GM19397 (cell line): ENCODE measurements around the gene MAGI1.
"Not testable (repeated sequence)": the region's sequence is repeated elsewhere in the genome, so short reads cannot be mapped to it uniquely, and the experiment has no call there.

Experiments
- ATAC-seq: cut with Tn5 transposase; IDR thresholded peaks from one replicate; pipeline ENCODE4 v1.9.1; 2021; ENCODE audit warnings: mild to moderate bottlenecking, moderate library complexity; ENCODE audit not compliant: unreplicated experiment

Gene MAGI1

DNA sequence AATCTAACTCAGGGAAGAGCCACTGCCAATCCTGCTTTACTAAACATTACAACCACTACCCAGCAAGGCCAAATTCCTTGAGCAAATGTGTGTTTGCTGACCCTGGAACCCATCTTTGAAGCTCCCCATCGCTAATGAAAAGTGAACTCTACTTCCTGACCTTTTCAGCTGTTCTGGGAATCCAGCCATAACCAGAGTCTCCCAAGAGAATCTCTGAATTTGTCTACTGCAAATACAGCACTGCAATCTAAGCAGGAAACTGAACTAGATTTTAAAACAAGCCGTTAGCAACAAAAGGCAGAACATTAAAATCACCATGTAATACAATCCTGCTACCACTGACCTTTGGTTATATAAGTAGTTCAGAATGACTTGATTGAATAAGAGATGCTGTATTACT lies 309.2 kb downstream of the MAGI1 start:
- ATAC-seq = no peak

GRCh38 chr3:65728138-65728537 lies 310.6 kb downstream of the MAGI1 start:
- ATAC-seq = no peak

DNA sequence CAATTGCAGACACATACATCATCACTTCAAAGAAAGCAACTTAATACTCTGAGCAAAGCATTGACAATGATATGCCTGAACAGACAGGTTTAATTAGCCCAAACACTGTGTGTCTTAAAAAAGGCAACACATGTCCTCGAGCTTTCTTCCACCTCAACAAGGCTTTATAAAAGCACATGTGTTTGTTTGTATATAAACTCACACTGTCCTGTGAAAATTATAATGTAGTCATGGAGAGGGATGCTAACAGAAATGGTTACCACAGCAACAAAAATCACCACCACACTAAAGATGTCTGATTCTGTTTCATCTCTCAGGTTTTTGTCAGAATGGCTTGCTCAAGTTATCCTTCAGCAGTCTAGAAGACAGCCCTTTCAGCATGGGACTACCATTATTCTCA lies 314.7 kb downstream of the MAGI1 start:
- no peak for ATAC-seq

- ATAC-seq = no peak
Observed at GRCh38 chr3:65723011-65723410, 315.7 kb downstream of the MAGI1 start.

- no peak for ATAC-seq
Observed at GRCh38 chr3:65720989-65721737, 317.6 kb downstream of the MAGI1 start.

- not testable (repeated sequence) for ATAC-seq
Observed at GRCh38 chr3:65719639-65720038, 319.1 kb downstream of the MAGI1 start.

- ATAC-seq = no peak
Observed at GRCh38 chr3:65717676-65718346, 320.9 kb downstream of the MAGI1 start.

DNA sequence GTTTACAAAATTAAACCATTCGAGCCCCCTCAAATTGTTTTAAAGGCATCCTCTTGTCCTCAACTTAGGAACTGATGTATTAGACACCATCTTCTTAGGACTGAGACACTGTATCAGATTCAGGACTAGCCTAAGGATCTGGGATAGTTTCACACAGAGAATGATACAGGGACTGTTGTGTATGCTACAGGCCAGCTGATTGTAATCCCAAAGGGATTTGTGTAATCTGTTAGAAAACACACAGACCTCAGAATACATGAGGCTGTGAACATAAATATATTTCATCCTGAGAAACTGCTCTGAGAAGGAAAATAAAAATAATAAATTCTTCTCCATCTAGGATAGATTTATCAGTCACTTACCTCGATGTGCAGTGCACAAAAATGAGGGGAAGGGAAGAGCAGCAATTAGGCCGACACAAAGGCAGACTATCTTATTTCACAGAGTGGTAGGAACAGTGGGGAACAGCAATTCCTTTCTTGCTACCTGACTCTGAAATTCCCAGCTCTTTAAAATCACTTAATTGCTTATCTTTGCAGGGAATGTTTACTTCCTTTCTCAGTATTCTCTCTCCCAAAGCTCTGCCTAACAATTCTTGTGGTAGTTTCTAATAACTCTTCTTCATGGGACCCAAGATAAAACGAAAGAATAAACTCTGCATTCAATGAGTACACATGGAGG lies 322.5 kb downstream of the MAGI1 start:
- ATAC-seq = no peak

GRCh38 chr3:65714134-65714533 lies 324.6 kb downstream of the MAGI1 start:
- ATAC-seq = no peak

- ATAC-seq = no peak
Observed at GRCh38 chr3:65713016-65713415, 325.7 kb downstream of the MAGI1 start.

GRCh38 chr3:65712140-65712539 lies 326.6 kb downstream of the MAGI1 start:
- no peak for ATAC-seq

DNA sequence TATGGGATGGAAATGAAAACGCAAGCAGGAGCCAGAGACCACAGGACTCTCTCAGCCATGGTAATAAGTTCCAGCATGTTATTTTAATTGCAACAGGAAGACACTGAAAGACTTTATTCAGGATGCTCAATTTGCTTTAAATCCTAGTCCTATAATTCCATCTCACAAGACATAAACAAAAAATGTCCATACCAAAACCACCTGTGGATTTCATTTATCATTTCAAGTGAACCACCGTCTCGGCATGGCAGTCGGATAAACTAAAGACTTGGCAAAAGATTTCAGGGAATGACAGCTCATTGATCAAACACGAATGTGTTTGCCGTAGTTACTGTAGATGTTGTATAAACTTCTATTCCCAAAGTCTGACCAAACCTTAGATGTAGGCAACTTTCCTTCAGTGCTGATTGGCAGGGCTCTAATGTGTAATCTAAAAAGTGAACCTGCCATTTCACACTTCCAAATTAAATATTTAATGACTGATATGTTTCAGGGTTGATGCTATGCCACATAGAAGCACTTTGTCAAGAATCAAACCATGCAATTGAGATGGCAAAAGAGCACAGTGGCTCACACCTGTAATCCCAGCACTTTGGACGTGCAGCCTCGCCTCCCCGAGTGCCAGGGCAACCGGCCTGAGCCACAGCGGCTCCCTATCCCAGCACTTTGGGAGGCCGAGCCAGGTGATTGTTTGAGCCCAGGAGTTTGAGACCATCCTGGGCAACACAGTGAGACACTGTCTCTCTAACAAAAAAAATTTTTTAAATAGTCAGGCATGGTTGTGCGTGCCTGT lies 331.7 kb downstream of the MAGI1 start:
- no peak for ATAC-seq

- no peak for ATAC-seq
Observed at GRCh38 chr3:65706301-65706700, 332.4 kb downstream of the MAGI1 start.

DNA sequence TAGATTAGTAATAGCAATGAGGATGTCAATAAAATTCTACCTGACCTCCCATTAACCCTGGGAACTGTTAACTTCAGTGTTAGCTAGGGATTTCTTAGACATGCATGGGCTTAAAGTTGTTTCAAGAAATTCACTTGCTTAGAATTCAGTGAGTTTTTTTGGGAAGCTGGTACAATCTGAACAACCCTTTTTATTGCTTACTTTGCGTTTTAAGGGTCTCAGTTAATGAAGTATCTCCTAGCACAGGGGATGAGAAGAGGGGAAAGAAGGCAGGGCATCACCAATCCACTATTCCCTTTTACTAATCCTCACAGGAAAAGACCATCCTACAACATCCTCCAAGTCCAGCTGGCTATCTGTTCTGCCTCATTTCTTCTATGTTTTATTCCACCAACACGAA lies 334.9 kb downstream of the MAGI1 start:
- ATAC-seq = no peak

GRCh38 chr3:65703026-65703425 lies 335.7 kb downstream of the MAGI1 start:
- no peak for ATAC-seq

DNA sequence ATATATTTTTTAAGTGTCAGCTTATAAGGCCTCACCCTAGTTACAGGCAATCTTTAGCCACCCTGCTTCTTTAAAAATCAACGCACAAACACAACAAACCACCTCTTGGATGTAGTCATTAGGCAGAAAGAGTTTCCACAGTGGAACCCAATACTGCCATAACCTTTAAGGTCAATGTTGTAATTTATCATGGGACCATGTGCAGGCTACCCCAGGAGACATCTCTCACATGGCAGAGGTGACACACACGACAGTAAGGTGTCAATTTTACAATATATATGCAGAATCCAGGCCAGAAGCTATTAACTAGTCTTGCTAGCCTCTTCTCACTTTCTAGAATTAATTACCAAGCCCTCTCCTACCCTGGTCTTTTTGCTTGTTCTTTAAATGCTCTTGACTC lies 336.5 kb downstream of the MAGI1 start:
- ATAC-seq = no peak

DNA sequence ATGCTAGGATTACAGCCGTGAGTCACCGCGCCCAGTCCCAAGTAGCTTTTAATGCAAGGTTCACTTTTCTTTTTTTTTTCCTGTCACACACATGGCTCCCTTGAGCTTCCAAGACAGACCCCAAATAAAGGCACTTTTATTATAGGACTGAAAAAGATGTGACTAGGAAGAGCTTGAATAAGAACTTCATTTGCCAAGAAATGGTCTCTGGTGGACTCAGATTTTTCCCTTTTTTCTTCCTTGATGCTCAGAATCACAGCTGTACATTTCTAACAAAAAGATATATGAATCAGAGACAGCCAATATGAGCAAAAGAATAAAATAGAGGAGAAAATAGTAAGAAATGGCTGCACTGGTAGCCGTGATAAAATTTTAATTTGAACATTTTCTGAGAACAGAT lies 337.2 kb downstream of the MAGI1 start:
- ATAC-seq = no peak

DNA sequence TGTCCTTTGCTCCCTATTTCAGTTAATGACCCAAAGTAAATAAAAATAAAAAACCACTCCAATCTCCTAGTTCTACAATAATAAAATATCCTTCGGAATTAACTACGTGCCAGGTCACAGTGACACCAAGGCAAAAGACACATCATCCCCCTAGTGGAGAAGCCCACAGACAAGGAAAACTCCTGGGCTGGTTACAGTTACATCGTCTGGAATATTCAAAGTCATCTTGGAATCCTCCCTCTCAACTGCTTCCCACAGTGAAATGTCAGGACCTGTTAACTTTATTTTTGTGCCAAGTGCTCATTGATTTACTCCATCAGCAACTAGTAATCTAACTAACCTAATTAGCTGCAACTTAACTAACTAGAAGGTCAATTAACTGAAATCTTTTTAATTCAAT lies 349.3 kb downstream of the MAGI1 start:
- ATAC-seq = no peak

DNA sequence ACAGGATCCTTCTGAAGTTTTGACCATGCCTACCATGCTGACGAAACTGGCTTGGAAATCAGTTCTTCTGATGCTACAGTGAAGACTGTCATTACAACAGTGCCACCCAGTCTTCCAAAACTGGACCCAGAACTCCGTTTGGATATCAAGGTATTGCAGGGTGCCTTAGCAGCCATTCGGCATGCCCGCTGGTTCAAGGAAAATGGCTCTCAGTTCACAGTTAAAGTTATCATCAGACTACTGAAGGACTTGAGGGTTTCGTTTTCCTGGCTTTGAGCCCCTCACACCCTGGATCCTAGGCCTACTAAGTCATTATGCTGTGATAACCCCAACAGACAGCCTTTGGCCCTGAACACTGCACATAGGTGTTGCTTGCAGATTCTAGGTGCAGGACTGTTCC lies 351.0 kb downstream of the MAGI1 start:
- no peak for ATAC-seq

DNA sequence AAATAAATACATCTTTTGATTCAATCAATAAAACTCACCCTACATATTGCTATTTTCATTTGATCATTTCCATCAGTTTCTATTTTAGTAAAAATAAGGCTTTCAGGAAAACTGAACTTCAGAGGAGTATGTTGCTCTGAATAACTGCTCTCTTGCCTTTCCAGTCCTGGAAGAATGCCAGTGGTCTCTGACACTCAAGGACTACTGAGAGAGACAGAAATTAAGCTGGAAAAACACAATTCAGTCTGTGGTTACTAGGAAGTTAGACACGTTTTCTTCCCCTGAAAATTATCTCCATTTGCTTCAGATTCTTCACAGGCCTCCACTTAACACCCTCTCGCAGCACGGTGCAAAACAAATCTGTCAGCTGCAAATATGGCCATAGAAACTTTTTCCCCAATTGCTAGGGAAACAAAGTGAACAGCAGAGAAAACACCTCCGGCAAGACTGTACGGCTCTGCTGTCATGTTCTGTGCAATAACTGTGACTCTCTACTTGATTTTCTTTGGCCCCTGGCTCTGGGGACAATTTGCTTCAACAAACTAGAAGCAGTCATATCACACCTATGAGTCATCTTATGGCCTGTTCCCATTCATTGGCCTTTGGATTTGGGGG lies 353.0 kb downstream of the MAGI1 start:
- no peak for ATAC-seq

DNA sequence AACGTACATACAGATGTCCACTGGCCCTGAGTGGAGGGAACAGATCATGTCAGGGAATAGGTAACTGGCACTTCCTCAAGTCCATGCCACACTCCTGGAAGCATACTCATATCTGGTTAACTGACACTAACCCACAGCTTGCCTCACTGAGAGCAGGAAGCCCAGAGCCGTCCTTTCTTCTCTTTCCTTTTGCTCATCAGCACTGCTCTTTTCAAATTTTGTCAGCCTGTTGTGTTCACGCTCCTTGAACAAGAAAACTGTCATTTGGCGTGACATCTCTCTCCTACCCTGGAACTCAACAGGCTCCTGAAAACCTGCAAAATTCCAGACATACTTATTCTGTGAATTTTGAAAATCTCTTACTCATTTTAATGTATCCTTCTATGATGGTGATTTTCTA lies 360.2 kb downstream of the MAGI1 start:
- no peak for ATAC-seq
